GM12878 (cell line): ENCODE measurements around the gene ITSN1. TPM values are rescaled to one million over a fixed set of nuclear protein-coding genes. Genes with fewer than 3 reads are reported as not detected.

Source experiments
- ATAC-seq: fragments of 200-7000 bp; cut with Tn5 transposase; 3 replicates; pipeline ENCODE4 v1.9.1; 2020; ENCODE audit warnings: mild to moderate bottlenecking, moderate library complexity
- BruUV-seq: library from RNA; stranded (reverse); fragments of 400-500 nt; replicated peaks from 2 replicates; lab custom pipeline; 2021; lab: Mats Ljungman, UMichigan
- CTCF ChIA-PET: fragments of 300-600 bp; sonication (Branson Sonifier 250); formaldehyde crosslinking; extraction: SDS; loops from one replicate; lab custom pipeline; 2021; ENCODE audit warnings: inconsistent platforms; lab: Yijun Ruan, JAX
- POLR2A ChIA-PET: fragments of 350-600 bp; formaldehyde crosslinking; extraction: SDS; loops from one replicate; lab custom pipeline; 2021; ENCODE audit warnings: inconsistent platforms; lab: Charles Lee
- RAD21 ChIA-PET: fragments of 300-600 bp; sonication (Branson Sonifier 250); formaldehyde crosslinking; loops from one replicate; lab custom pipeline; 2023; ENCODE audit warnings: antibody characterized with exemption; ENCODE audit not compliant: unreplicated experiment; lab: Charles Lee
- SMC1A ChIA-PET: fragments of 300-600 bp; sonication (Branson Sonifier 250); formaldehyde crosslinking; loops from one replicate; lab custom pipeline; 2023; ENCODE audit not compliant: unreplicated experiment, uncharacterized antibody; lab: Charles Lee
- DNase-seq: peaks from one replicate; pipeline ENCODE4 v3.0.0-alpha.2; 2011; ENCODE audit warnings: low read depth, low spot score
- FAIRE-seq: peaks from 3 replicates; lab custom pipeline; 2011; peaks lifted over from hg19 to GRCh38; lab: Jason Lieb, UNC
- H2AFZ ChIP-seq: 2 replicates; pipeline ENCODE4 v1.6.0; 2011; ENCODE audit warnings: low read depth, low read length, control low read depth; ENCODE audit not compliant: control insufficient read depth
- H3K27ac ChIP-seq: 2 replicates; pipeline ENCODE4 v1.5.1; 2011; ENCODE audit warnings: control low read depth; ENCODE audit not compliant: control insufficient read depth, insufficient read depth
- H3K27me3 ChIP-seq, 2 experiments: replicated peaks in 1 of 2; 2 replicates each; pipeline versions ENCODE4 v1.6.0 to v1.6.1; 2011; ENCODE audit warnings: low read length in 1 of 2; ENCODE audit not compliant: control insufficient read depth in 2 of 2, insufficient read depth in 2 of 2
- H3K36me3 ChIP-seq, 2 experiments: 2 replicates each; pipeline ENCODE4 v1.5.1; 2011; ENCODE audit warnings: low read length in 1 of 2; ENCODE audit not compliant: control insufficient read depth in 2 of 2, insufficient read depth in 2 of 2
- H3K4me1 ChIP-seq: 2 replicates; pipeline ENCODE4 v1.6.1; 2011; ENCODE audit warnings: mild to moderate bottlenecking, low read length, moderate library complexity, mixed read lengths; ENCODE audit not compliant: control insufficient read depth, insufficient read depth
- H3K4me2 ChIP-seq: 2 replicates; pipeline ENCODE4 v1.6.0; 2011; ENCODE audit warnings: control low read depth; ENCODE audit not compliant: control insufficient read depth, insufficient read depth
- H3K4me3 ChIP-seq: fragments of 200-600 bp; sonication (generic); 2 replicates; pipeline ENCODE4 v1.5.1; 2016
- H3K79me2 ChIP-seq: 2 replicates; pipeline ENCODE4 v1.6.0; 2011; ENCODE audit warnings: low read length; ENCODE audit not compliant: control insufficient read depth, insufficient read depth
- H3K9ac ChIP-seq: 2 replicates; pipeline ENCODE4 v1.8.0; 2011; ENCODE audit warnings: low read length, control low read depth, mixed read lengths; ENCODE audit not compliant: control insufficient read depth, insufficient read depth
- H3K9me3 ChIP-seq: replicated peaks from 3 replicates; pipeline ENCODE4 v1.5.1; 2011; ENCODE audit warnings: mild to moderate bottlenecking, low read length; ENCODE audit not compliant: control insufficient read depth, insufficient read depth
- H4K20me1 ChIP-seq: 2 replicates; pipeline ENCODE4 v1.6.0; 2011; ENCODE audit not compliant: control insufficient read depth, insufficient read depth
- ATF2 ChIP-seq: IDR thresholded peaks from 2 replicates; pipeline ENCODE4 v1.6.1; 2012; ENCODE audit warnings: low read length, inconsistent platforms
- CHD1 ChIP-seq: IDR thresholded peaks from 2 replicates; pipeline ENCODE4 v1.6.1; 2012; ENCODE audit warnings: low read depth, low read length, improper control_type of control experiment
- CTCF ChIP-seq, 3 experiments: IDR thresholded peaks in 2 of 3; conservative IDR thresholded peaks in 1 of 3; 2 replicates each; pipeline ENCODE4 v1.5.1; 2011; ENCODE audit warnings: low read depth in 3 of 3, low read length in 3 of 3, mild to moderate bottlenecking in 3 of 3, control low read depth in 2 of 3, moderate library complexity in 2 of 3, inconsistent platforms in 1 of 3, mixed read lengths in 1 of 3; ENCODE audit not compliant: control insufficient read depth in 2 of 3, insufficient read depth in 1 of 3; ENCODE audit errors: extremely low read depth in 1 of 3
- ELK1 ChIP-seq: IDR thresholded peaks from 2 replicates; pipeline ENCODE4 v1.6.1; 2012; ENCODE audit warnings: low read depth, low read length, improper control_type of control experiment
- FOXK2 ChIP-seq: fragments of 450-650 bp; IDR thresholded peaks from 2 replicates; pipeline ENCODE4 v1.6.1; 2017; ENCODE audit warnings: mild to moderate bottlenecking, moderate library complexity
- JUND ChIP-seq: IDR thresholded peaks from 2 replicates; pipeline ENCODE4 v1.6.1; 2012; ENCODE audit warnings: low read depth, mild to moderate bottlenecking, low read length, improper control_type of control experiment, moderate library complexity
- KLF5 ChIP-seq: fragments of 450-650 bp; IDR thresholded peaks from 2 replicates; pipeline ENCODE4 v1.6.1; 2014; ENCODE audit warnings: mild to moderate bottlenecking; ENCODE audit not compliant: partially characterized antibody
- MAX ChIP-seq: IDR thresholded peaks from 2 replicates; pipeline ENCODE4 v1.6.1; 2012; ENCODE audit warnings: low read depth, low read length, improper control_type of control experiment
- MEF2B ChIP-seq: fragments of 450-650 bp; IDR thresholded peaks from 2 replicates; pipeline ENCODE4 v1.6.1; 2018; ENCODE audit warnings: mild to moderate bottlenecking, moderate library complexity; ENCODE audit not compliant: partially characterized antibody, poor library complexity, severe bottlenecking
- NR2F1 ChIP-seq: fragments of 450-650 bp; conservative IDR thresholded peaks from 2 replicates; pipeline ENCODE4 v1.6.1; 2017; ENCODE audit warnings: mild to moderate bottlenecking
- TAF1 ChIP-seq: IDR thresholded peaks from 2 replicates; pipeline ENCODE4 v1.6.1; 2011; ENCODE audit warnings: mild to moderate bottlenecking, low read depth, low read length, borderline replicate concordance
- TBL1XR1 ChIP-seq: IDR thresholded peaks from 2 replicates; pipeline ENCODE4 v1.6.1; 2012; ENCODE audit warnings: low read depth, low read length, improper control_type of control experiment
- TCF3 ChIP-seq: IDR thresholded peaks from 2 replicates; pipeline ENCODE4 v1.6.1; 2012; ENCODE audit warnings: low read depth, mild to moderate bottlenecking, low read length, borderline replicate concordance; ENCODE audit not compliant: insufficient read depth
- WRNIP1 ChIP-seq: IDR thresholded peaks from 2 replicates; pipeline ENCODE4 v1.6.1; 2011; ENCODE audit warnings: low read depth, low read length, improper control_type of control experiment, borderline replicate concordance
- YBX1 ChIP-seq: fragments of 450-650 bp; IDR thresholded peaks from 2 replicates; pipeline ENCODE4 v1.6.1; 2016; ENCODE audit warnings: antibody characterized with exemption
- WGBS: methylation state at CpG from one replicate; pipeline ENCODE4 v1.1.6; 2016; ENCODE audit warnings: low lambda C conversion rate; ENCODE audit not compliant: insufficient replicate concordance, insufficient coverage; ENCODE audit errors: missing lambda C conversion rate; 5-methylcytosine and 5-hydroxymethylcytosine counted together
- in situ Hi-C: fragments of 300-500 bp; cut with MboI; formaldehyde crosslinking; loops from 9 replicates; pipeline ENCODE4 v1.14.3; 2018; ENCODE audit warnings: mixed read lengths
- intact Hi-C: fragments of 100-400 bp; cut with micrococcal nuclease; formaldehyde crosslinking; loops from one replicate; pipeline ENCODE4 v1.14.2; 2022; ENCODE audit not compliant: unreplicated experiment
- polyA plus RNA-seq, 11 experiments: library from polyadenylated mRNA; depleted of rRNA in 4 of 11; unstranded in 6 of 11; stranded (reverse) in 5 of 11; fragments of >200 nt; fragmentation: Nextera tagmentation in 4 of 11; fragmentation: Illumina TruSeq in 1 of 11; extraction: Ambion mirVana in 4 of 11; extraction: Trizol in 1 of 11; gene quantifications; 1 replicate in 1 of 11; 2 replicates in 10 of 11; pipeline versions ENCODE4 v1.2.1 to v1.2.3, GENCODE V29; 2011 to 2016; ENCODE audit warnings: inconsistent platforms in 2 of 11, missing spikeins in 2 of 11, low read depth in 1 of 11
- total RNA-seq, 4 experiments: library from RNA; depleted of rRNA in 3 of 4; stranded (reverse); fragments of >200 nt in 3 of 4; fragmentation: Illumina TruSeq in 1 of 4; extraction: Trizol in 1 of 4; gene quantifications; 2 replicates each; pipeline versions ENCODE4 v1.2.1 to v1.2.3, GENCODE V29; 2013 to 2021

The ITSN1 gene
- total and polyA plus RNA-seq, 10 of the 15 experiments (the other 5 are each of a cell fraction or from before 2014, with no cell fraction given) = 0.89 to 10.6 (median 4.8) TPM

- TF ChIP-seq ATF2 (no peak), FOXK2 (no peak), CHD1 (no peak), NR2F1 (no peak), JUND (no peak), MEF2B (no peak), ELK1 (no peak), TCF3 (no peak)
Measured at GRCh38 chr21:33695813-33696212, 53.5 kb downstream of the ITSN1 start (continued).

- no peak for TF ChIP-seq TBL1XR1
- TF ChIP-seq YBX1 = no peak
- no peak for TF ChIP-seq CTCF (IDR thresholded peaks at IDR 0.05 in 2 of 3, conservative IDR thresholded peaks at IDR 0.05 in 1 of 3; ENCODE audit: control insufficient read depth in 2 of 3, extremely low read depth in 1 of 3, insufficient read depth in 1 of 3, low read depth in 3 of 3, low read length in 3 of 3)
- no peak for TF ChIP-seq TAF1
- TF ChIP-seq TCF3 = no peak
- TF ChIP-seq MAX = no peak
- TF ChIP-seq WRNIP1 = no peak
- no peak for TF ChIP-seq KLF5
- H3K4me2 ChIP-seq = no peak overlapping the region
- POLR2A ChIA-PET = no interaction called here
- no peak overlapping the region for H2AFZ ChIP-seq
- DNase-seq (no peak), FAIRE-seq (no peak), ATAC-seq (no peak)
- no peaks in the 10 kb centered on the region for H3K79me2 ChIP-seq
- intact Hi-C loops (no loop called here), in situ Hi-C loops (no loop called here)
- RAD21 ChIA-PET = no interaction called here
- H3K9ac ChIP-seq = no peak overlapping the region
- BruUV-seq = no TSS peak
- H3K4me1 ChIP-seq = no peaks in the 10 kb centered on the region
- no peaks in the 10 kb centered on the region for H3K27me3 ChIP-seq
- no peaks in the 10 kb centered on the region for H3K9me3 ChIP-seq
- H4K20me1 ChIP-seq = no peaks in the 10 kb centered on the region
- H3K36me3 ChIP-seq = no peaks in the 10 kb centered on the region
- H3K4me3 ChIP-seq = no peak overlapping the region
- no peak overlapping the region for H3K27ac ChIP-seq
- 60% methylated on average over 5 of the region's 5 CpGs for WGBS
- CTCF ChIA-PET = interaction anchor here (0.6 kb wide), 1 partner anchor 52 kb away, joined by 3 read pairs; no protein-coding TSS in a partner anchor
- SMC1A ChIA-PET = no interaction called here
Measured at GRCh38 chr21:33696465-33696864, 54.2 kb downstream of the ITSN1 start.
